Sciatic nerve (tissue), 2 donors: Measurements from ENCODE around the gene KLLN. TPM values are rescaled to one million over a fixed set of nuclear protein-coding genes. Genes with fewer than 3 reads are reported as not detected.
"Not testable (repeated sequence)": the region's sequence is repeated elsewhere in the genome, so short reads cannot be mapped to it uniquely, and the experiment has no call there.

Source experiments
- ATAC-seq: fragments of 200-7000 bp; cut with Tn5 transposase; one replicate; pipeline ENCODE4 v1.9.1; 2020; ENCODE audit warnings: mild to moderate bottlenecking, moderate library complexity
- DNase-seq: peaks from one replicate; pipeline ENCODE4 v3.0.0-alpha.2; 2020; ENCODE audit warnings: low spot score
- intact Hi-C: fragments of 100-400 bp; cut with DNase I; formaldehyde crosslinking; loops from one replicate; pipeline ENCODE4 v1.14.2; 2022
- total RNA-seq: library from RNA; stranded (reverse); fragmentation: NEBNext Ultra II Directional; extraction: Animal tissue kit (Norgen Biotek cat#: 25700); gene quantifications from one replicate; pipeline ENCODE4 v1.2.1, GENCODE V29; 2021
- donor health status: DM: no; HTN: no; CAD: no.
- donor health status: DM: no; HTN: no; CAD: no.

The KLLN gene
- total RNA-seq, 1 donor from 2014 or later = 0.98 TPM

GRCh38 chr10:87869139-87869538 is 5.8 kb upstream of the KLLN start:
- DNase-seq, ATAC-seq, intact Hi-C loops: not testable (repeated sequence)

- intact Hi-C loops = no loop called here
- DNase-seq (no peak), ATAC-seq (no peak)
Measured at GRCh38 chr10:87868277-87868676, 4.9 kb upstream of the KLLN start.

- ATAC-seq = no peak
- DNase-seq = no peak
- intact Hi-C loops = no loop called here
Measured at GRCh38 chr10:87867453-87867852, 4.1 kb upstream of the KLLN start.

GRCh38 chr10:87866412-87866974 is 3.2 kb upstream of the KLLN start:
- DNase-seq = no peak
- ATAC-seq = no peak
- intact Hi-C loops = no loop called here

- DNase-seq (no peak), ATAC-seq (no peak)
Measured at GRCh38 chr10:87865241-87865881, 2.0 kb upstream of the KLLN start.

GRCh38 chr10:87864496-87865059 is 1.2 kb upstream of the KLLN start:
- ATAC-seq (no peak), DNase-seq (no peak)
- intact Hi-C loops = loop anchor here (5.0 kb wide), 1 partner anchor 523 kb away; no protein-coding TSS in a partner anchor

More at GRCh38 chr10:87865241-87865881, 2.0 kb upstream of the KLLN start:
- intact Hi-C loops = no loop called here

- intact Hi-C loops = loop anchor here (5.0 kb wide), 1 partner anchor 523 kb away; no protein-coding TSS in a partner anchor
- DNase-seq, ATAC-seq: not testable (repeated sequence)
Measured at GRCh38 chr10:87863951-87864495, 690 bp upstream of the KLLN start.

- intact Hi-C loops = loop anchor here (5.0 kb wide), 1 partner anchor 525 kb away; no protein-coding TSS in a partner anchor
- DNase-seq (no peak), ATAC-seq (peak; percentile 5)
Measured at GRCh38 chr10:87862679-87863052, 667 bp downstream of the KLLN start.

GRCh38 chr10:87861953-87862678 is 1.2 kb downstream of the KLLN start:
- intact Hi-C loops = loop anchor here (5.0 kb wide), 1 partner anchor 525 kb away; no protein-coding TSS in a partner anchor
- ATAC-seq = peak; percentile 94
- DNase-seq = peak; percentile 98

- DNase-seq (peak; percentile 80), ATAC-seq (peak; percentile 52)
- intact Hi-C loops = loop anchor here (5.0 kb wide), 1 partner anchor 526 kb away; no protein-coding TSS in a partner anchor
Measured at GRCh38 chr10:87861566-87861952, 1.8 kb downstream of the KLLN start.

- DNase-seq (no peak), ATAC-seq (no peak)
- intact Hi-C loops = loop anchor here (5.0 kb wide), 1 partner anchor 526 kb away; no protein-coding TSS in a partner anchor
Measured at GRCh38 chr10:87860816-87861403, 2.4 kb downstream of the KLLN start.

- ATAC-seq (peak; percentile 2), DNase-seq (no peak)
- intact Hi-C loops = loop anchor here (5.0 kb wide), 1 partner anchor 527 kb away; no protein-coding TSS in a partner anchor
Measured at GRCh38 chr10:87860156-87860795, 3.1 kb downstream of the KLLN start.

- ATAC-seq = not testable (repeated sequence)
Measured at GRCh38 chr10:87855665-87856064, 7.7 kb downstream of the KLLN start.

GRCh38 chr10:87855247-87855646 is 8.1 kb downstream of the KLLN start:
- DNase-seq, ATAC-seq, intact Hi-C loops: not testable (repeated sequence)

More at GRCh38 chr10:87855665-87856064, 7.7 kb downstream of the KLLN start:
- DNase-seq, intact Hi-C loops: not testable (repeated sequence)

GRCh38 chr10:87852089-87852488 is 11.2 kb downstream of the KLLN start:
- intact Hi-C loops = loop anchor here (5.0 kb wide), 1 partner anchor 695 kb away; no protein-coding TSS in a partner anchor
- ATAC-seq = no peak

GRCh38 chr10:87850742-87851205 is 12.6 kb downstream of the KLLN start:
- intact Hi-C loops = loop anchor here (5.0 kb wide), 1 partner anchor 697 kb away; no protein-coding TSS in a partner anchor
- DNase-seq (peak; percentile 66), ATAC-seq (peak; percentile 95)

More at GRCh38 chr10:87852089-87852488, 11.2 kb downstream of the KLLN start:
- DNase-seq = no peak

GRCh38 chr10:87849001-87849400 is 14.3 kb downstream of the KLLN start:
- intact Hi-C loops = no loop called here
- ATAC-seq (no peak), DNase-seq (no peak)

GRCh38 chr10:87847550-87847949 is 15.8 kb downstream of the KLLN start:
- ATAC-seq (no peak), DNase-seq (no peak)
- intact Hi-C loops = no loop called here
